ENCODE measurements around the gene NRDC.
"Not testable (repeated sequence)": the region's sequence is repeated elsewhere in the genome, so short reads cannot be mapped to it uniquely, and the experiment has no call there.

The NRDC gene

DNA sequence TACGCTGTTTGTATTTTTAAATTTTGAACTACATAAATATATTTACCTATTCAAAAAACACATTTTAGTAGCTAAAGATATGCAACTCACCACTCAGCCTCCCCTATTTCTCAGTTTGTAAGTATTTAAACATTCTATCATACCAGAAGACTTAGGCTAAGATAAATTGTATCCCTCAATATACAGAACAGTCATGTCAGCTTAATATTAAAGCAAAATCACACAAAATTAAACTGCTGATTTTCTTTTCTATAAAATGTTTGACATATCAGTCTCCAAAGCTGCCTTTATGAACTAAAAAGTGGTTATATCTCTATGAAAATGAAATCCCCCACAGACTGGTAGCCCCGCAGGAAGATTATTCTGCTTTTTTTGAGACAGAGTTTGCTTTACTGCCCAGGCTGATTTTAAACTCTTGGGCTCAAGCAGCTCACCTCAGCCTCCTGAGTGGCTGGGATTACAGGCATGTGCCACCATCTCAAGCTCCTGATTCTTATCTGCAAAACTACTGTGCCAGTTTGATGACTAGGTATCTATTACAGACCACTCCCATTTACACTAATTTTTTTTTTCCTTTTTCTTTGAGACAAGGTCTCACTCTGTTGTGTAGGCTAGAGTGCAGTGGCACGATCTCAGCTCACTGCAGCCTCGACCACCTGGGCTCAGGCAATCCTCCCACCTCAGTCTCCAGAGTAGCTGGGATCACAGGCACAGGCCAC, 37.6 kb downstream of the NRDC start:
- DNase-seq (ENCODE audit: low read depth), result no peak

DNA sequence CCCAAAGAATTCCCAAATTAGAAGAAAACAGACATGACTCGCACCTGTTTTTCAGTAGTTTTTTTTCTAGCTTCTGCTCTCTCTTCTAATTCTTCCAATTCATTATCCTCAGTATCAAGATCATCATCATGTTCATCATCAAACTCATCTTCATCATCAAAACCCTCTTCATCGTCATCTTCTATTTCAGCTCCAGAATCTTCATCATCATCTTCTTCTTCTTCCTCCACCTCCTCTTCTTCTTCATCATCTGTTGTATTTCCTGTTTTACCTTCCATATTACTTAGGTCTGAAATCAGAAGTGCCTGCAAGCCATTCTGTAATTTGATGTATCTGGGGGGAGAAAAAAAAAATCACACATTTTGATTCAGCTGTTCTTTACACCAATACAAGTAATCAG, 38.3 kb downstream of the NRDC start:
- no peak for DNase-seq (ENCODE audit: low read depth)

DNA sequence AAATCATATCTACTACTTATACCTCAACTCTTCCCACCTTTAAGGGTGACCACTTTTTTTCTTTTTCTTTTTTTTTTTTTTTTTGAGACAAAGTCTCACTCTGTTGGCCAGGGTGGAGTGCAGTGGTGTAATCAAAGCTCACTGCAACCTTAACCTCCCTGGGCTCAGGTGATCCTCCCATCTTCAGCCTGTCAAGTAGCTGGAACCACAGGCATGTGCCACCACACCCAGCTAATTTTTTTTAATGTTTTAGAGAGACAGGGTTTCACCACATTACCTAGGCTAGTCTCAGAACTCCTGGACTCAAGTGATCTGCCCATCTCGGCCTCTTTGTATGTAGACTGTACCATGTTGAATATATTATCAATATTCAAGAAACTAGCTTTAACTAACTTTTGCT, 39.4 kb downstream of the NRDC start:
- DNase-seq (ENCODE audit: low read depth), result no peak

DNA sequence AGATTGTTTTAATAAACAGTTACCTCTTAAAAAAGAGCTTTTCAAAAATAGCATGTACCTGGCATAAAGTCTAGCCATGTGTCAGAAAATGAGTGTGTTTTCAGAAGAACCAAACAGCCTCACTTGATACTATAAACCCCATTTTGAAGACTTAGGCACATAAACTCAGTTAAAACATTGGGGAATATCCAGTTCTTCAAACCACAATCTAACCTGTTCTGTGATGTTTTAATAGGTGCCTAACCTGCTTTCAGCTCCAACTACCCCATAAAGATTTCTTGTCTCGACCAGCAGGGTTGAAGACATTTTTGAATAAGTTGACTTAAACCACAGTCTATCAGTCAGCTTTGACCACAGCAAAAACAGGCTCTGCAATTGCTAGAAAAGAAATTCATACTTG, 41.3 kb downstream of the NRDC start:
- no peak for DNase-seq (ENCODE audit: low read depth)

DNA sequence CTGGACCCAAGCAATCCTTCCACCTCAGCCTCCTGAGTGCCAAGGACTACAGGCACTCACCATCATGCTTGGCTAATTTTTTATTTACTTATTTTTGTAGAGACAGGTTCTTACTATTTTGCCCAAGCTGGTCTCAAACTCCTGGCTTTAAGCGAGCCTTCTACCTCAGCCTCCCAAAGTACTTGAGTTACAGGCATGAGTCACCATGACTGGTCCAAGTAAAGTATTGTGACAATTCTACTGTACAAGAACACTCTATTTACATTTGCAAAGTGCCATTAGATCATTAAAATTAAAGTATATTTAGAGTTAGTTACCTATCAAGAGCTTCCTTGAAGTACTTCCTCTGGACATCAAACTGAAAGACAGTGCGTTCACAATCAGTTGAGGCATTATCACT, 44.8 kb downstream of the NRDC start:
- no peak for DNase-seq (ENCODE audit: low read depth)

DNA sequence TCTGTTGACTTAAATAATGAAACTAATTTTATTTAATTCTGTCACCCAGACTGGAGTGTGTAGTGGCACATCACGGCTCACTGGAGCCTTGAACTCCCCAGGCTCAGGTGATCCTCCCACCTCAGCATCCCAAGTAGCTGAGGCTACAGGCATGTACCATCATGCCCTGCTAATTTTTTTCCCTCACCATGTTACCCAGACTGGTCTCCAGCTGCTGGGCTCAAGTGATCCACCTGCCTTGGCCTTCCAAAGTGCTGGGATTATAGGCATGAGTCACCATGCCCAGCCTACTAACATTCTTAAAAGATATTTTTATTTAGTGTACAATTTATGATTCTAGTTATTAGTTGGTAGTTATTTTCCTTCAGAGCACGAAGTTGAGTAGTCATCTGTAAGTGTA, 49.5 kb downstream of the NRDC start:
- peak; percentile 5 for DNase-seq (ENCODE audit: low read depth)

DNA sequence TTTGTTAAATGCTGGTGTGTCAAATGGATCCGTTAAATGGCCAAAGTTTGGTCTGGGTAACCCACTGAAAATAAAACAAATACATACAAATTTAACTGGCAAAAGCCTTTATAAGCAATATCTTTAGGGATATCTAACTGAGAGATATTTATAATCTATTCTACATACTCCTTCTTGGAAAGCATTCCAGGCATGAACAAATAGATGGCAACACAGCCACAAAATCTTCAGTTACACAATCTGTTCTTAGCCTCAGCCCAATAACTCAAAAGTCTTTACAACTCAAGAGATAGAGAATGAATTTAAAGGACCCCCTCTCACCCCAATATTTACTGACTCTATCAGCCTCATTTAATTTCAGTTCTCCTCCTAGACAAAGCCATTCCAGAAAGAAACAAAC, 58.7 kb downstream of the NRDC start:
- DNase-seq (ENCODE audit: low read depth), result peak; percentile 53

DNA sequence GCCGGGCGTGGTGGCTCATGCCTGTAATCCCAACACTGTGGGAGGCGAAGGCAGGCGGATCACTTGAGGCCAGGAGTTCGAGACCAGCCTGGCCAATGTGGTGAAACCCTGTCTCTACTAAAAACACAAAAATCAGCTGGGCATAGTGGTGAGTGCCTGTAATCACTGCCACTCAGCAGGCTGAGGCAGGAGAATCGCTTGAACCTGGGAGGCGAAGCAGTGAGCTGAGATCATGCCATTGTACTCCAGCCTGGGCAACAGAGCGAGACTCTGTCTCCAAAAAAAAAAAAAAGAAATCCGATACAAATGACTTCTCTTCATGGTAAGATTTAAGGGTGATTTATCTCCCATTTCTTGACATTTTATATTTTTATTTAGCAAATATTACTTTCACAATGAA, 59.5 kb downstream of the NRDC start:
- not testable (repeated sequence) for DNase-seq (ENCODE audit: low read depth)

DNA sequence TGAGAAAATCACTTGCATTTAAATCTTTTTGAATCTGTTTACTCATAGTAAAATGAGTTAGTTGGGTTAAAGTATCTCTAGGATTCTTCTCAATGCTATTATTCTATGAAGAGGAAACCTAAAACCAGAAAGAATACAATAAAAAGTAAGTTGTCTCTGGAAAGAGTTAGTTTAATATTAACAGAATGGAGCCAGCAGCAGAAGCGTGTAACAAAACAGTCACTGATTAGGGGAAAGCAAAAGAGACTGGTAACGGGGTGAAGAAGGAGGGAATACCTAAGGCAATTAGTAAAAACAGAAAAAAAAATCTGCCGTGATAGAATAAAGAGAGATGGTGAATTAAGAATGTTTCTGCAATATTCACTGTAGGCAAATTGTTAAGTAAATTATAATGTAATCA, 60.0 kb downstream of the NRDC start:
- no peak for DNase-seq (ENCODE audit: low read depth)

DNA sequence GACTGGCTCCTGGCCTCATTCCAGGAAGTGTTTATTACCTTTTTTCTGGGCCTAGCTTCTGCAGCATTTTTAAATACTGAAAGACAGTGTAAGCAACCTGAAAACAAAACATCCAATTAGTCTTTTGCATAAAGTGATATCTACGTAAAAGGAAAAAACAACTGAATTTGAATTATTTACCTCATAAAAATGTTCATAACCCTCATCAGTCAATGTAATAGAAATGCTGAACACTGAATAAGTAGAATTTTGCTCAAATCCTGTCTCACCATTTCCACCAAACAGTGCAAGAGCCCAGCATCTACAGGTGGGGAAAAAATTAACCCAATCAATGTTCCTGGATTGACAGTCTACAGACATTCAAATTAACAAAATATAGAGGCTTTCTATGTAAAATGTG, 64.0 kb downstream of the NRDC start:
- DNase-seq (ENCODE audit: low read depth), result no peak

DNA sequence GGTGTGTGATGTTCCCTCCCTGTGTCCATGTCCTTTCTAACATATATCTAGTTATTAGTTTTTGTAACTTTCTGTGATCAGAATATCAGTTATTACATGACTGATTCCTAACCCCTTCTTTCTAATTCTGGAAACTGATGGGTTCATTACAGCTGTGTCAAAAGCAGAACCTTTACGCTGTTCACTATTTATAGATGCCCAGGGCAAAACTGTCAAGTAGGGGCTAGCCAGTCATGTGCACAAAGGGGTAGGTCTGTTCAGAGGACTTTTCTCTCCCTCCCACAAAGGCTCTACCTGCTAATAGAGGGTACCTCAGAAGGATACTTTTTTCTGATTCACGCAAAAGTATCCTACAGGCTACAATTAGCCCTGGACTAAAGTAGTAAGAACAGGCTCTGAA, 79.2 kb downstream of the NRDC start:
- DNase-seq (ENCODE audit: low read depth), result no peak

DNA sequence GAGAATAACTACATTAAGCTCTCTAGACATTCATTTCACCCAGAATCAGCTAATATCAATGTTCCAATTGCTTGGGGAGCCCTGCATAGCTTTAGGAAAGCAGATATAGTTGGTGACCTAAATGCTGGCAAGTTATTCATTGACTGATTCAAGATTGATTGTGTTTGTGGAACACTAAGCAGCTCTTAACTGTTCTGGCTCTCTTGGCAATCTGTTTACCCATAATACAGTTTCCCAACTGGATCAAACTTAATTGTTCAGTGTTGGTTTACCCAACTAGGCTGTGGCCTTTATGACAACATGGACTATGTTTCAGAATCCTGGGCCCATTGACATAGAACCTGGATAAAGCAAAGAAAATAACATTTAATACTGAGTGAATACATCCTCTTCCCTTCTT, 83.7 kb downstream of the NRDC start:
- no peak for DNase-seq (ENCODE audit: low read depth)

DNA sequence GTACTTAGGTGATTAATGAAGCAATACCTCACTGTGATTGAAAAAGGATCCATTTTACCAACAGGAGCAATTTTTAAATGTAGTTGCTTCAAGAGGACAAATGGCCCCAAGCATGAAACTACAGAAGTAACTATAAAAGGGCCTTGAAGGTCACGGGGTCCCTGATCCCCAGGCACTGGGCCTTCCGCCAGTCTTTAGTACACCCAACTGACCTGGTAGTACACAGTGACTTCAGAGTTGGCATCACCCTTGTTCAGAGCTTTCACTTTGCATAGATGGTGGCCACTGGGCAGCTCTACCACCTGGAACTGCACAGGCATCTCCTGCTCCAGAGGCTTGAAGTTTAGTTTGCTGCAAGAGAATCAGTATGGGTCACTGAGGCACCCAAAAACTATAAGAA, 84.3 kb downstream of the NRDC start:
- DNase-seq (ENCODE audit: low read depth), result no peak

DNA sequence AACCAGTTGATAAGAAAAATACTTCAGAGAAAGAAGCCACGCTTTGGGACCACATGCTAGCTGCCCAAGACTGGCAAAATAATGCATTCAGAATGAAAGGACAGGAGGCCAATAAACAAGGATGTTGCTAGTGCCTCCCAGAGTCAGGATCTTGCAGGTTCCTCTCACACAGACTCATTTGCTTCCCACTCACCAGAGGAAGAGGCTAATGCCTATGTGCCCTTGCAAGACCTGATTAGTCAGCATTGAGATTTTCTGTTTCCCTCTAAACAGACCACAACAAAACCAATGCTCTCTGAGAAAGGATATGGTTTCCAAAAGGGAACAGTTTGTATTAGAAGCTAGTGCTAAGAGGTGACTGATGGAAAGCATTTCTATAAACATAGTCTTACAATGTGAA, 85.7 kb downstream of the NRDC start:
- DNase-seq (ENCODE audit: low read depth), result peak; percentile 96

DNA sequence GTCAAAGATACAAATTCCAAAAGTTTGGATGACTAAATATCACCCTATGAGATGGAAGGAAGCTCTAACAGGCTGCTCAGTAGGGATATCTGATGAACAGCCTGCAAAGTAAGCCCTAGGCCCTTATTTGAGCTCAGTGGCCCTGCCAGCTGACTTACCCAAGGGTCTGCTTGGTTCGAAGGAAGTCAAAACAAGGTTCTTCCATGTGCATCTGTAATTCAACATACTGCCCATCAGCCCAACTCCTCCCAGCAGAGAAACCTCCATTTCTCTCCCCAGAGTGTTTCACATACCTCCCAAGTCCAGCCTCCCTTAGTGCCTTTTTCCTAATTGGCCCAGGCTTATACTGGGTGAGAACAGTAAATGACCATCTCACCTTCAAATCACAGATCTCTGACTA, 86.6 kb downstream of the NRDC start:
- no peak for DNase-seq (ENCODE audit: low read depth)

DNA sequence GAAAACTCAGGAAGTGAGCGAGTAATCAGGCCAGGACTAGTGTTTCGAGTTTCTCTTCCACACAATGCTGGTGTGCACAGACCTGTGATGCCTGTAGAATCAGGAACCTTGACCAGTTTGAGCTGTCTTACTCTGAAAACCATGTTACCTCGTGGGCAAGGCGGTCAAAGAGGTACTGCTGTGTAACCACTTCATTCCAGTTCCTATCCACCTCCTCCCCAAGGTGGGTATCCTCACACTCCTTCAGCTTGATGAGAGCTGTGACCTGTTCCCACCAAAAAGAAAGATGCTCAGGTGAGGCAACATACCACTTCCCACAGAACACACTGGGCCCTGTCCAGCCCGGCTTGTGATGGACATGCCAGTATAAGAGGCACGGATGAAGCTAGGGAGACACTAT, 88.1 kb downstream of the NRDC start:
- DNase-seq (ENCODE audit: low read depth), result no peak

DNA sequence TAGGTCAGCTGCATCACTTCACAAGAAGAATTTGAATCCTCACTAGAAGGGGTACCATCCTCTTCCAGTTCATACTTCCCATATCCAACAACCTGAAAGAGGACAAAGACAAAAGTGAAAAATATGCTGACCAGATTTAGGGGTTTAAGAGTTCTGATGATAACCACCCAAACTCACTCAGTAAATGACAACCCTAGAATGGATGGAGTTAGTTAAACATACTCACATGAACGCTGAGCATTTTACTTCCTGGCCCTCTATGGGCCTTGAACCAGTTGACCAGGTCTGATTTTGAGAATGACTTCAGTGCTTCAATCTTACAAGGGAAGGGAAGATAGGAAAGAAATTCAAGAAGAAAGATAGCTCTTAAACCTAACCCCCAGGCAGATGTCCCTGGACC, 89.2 kb downstream of the NRDC start:
- DNase-seq (ENCODE audit: low read depth), result no peak

DNA sequence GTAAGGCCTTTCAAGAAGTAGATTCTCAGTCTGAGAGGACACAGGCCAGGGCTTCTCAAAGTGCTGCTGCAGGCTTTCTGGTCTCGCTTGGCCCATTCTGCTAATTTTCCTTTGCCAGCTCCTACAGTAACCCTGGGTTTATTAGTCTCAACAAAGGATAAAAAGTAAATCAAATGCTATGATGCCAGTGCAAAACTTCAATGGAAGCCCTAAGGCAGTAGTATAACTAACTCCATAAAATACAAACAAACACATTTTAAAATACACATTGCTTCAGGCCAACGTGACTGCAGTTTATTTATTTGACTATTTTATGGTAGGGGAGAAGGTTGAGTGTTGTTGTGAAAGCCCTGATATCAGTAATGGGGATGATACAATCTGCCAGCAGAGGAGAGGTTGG, 89.6 kb downstream of the NRDC start:
- no peak for DNase-seq (ENCODE audit: low read depth)

DNA sequence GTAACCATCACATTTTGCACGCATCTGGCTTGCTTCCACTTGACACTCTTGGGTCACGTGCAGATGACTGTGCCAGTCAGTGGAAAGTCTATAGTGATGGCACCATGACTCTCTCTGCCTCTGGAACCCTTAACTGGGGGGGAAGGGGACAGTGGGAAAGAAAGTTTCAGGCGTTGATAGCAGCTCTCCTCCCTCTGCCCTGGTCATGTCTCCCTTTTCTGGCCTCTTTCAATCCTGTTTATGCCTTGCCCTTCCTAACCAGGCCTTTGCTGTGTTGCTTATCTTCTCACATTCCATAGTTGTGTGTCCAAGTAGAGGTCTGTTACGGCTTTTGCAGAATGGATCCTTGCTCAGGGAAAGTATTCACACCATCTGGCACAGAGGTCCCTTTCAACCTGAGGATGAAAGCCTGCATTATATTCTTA, 93.5 kb downstream of the NRDC start:
- peak; percentile 30 for DNase-seq (ENCODE audit: low read depth)

DNA sequence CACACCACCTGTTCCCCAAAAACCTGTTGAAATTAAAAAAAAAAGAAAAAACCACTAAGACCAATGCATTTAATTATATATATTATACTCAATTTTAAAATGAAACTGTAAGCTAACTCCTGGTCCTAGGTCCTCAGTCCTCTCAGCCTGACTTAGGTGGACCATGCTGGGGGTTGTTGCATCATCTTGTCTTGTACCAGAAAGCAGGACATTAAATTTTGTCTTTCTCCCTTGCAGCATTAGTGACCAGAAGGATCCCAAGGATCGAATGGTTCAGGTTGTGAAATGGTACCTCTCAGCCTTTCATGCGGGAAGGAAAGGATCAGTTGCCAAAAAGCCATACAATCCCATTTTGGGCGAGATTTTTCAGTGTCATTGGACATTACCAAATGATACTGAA, 97.6 kb downstream of the NRDC start:
- DNase-seq (ENCODE audit: low read depth), result no peak

DNA sequence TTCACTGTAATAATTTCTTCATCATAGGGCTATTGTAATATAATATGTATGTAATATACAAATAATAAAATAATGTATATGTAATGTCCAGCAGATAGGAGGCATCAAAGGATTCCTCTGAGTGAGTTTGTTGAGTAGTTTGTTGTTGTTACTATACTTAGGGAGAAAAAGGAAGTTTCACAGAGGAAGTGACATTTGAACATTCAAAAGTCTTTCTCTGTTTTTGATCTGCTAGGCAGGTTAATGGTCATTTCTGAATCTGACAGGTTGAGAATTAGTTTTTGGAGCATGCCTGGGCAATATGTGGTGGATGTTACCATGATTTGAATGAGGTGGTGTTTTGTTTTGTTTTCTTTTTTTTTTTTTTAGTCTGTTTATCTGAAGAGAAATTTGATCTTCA, 102.1 kb downstream of the NRDC start:
- DNase-seq (ENCODE audit: low read depth), result no peak

DNA sequence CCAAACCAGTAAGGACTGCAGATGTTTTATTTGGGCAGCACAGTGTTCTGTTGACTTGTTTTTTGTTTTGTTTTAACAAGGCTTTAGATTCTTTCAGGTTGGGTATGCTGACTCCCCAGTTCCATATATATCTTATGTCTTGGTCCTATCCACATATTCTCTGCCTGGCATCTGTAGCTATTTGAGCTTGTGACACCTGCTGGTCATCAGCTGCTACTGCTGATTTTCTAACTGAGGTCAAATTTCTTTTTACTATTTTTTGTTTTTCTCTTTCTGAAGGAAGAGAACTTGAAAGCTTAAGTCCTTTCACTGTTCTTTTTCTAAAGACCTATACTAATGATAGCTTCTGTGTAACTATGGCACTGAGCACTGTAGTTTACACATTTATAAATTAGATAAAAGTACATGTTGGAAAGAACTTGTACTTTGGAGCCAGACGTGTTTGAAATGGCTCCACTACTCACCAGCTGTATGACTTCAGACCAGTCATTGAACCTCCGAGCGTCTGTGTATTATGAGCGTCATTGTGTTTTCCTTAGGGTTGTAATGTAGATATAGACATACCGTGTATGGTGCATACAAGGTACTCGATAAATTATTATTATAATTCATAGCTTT, 109.4 kb downstream of the NRDC start:
- peak; percentile 75 for DNase-seq (ENCODE audit: low read depth)

DNA sequence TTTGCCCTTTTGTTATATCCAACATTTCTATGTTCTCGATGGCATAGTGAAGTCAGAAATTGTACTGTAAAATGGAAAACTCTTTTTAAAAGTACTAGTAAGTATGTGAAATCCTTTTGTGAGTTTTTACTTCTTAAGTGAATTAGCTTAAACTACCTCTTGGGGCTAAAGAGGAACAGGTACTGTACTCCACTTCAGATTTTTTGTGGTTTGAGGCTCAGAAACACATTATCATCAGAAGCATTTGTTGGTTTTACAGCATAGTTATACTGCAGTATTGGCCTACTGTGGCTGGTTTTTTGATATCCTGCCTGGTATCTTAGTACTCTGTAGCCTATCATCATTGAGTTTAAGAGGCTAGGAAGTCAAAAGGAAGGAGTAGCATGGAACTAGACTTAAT, 117.2 kb downstream of the NRDC start:
- DNase-seq (ENCODE audit: low read depth), result no peak

DNA sequence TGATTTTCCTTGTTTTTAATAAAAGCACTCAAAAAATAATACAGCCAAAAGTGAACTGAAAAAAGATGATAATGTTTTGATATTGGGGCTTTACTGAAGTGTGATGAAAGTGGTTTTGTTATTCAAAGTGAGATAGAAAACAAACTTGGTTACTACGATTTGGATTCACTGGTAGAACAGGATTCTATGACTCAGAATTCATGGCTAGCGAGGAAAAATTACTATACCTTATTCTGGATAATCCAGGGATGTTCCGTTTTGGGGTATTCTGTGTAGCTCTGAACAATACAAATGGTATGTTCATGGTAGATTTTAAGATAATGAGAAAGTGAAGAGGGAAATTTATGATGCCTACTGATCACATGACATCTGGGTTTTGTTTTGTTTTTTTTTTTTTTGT, 117.7 kb downstream of the NRDC start:
- no peak for DNase-seq (ENCODE audit: low read depth)

Measured in iris pigment epithelial cell (primary cell).